ENCODE results near the gene TCIRG1.
"Not testable (repeated sequence)": the region's sequence is repeated elsewhere in the genome, so short reads cannot be mapped to it uniquely, and the experiment has no call there.

Gene TCIRG1

DNA sequence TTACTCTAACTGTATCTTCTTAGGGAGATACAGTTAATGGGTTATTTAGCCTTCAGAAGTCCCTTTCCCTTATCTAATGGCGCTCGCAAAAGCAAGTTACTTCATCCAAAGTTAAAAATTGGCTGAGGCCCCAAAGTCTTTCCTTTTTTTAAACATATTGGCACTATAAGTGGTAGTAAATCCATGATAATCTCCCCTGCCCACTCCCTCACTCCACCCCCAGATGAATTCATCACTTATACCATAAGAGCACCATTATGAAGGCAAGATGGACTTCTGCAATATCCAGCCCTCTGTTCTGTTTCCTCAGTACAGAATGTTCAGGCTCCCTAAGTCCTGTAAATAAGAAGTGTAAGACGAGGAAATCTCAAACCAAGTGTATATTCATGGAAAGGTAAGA is 44.7 kb downstream of the TCIRG1 start:
- no peak for DNase-seq (ENCODE audit: low spot score)

GRCh38 chr11:68089679-68090078 is 50.9 kb downstream of the TCIRG1 start:
- no peak for DNase-seq (ENCODE audit: low spot score)

DNA sequence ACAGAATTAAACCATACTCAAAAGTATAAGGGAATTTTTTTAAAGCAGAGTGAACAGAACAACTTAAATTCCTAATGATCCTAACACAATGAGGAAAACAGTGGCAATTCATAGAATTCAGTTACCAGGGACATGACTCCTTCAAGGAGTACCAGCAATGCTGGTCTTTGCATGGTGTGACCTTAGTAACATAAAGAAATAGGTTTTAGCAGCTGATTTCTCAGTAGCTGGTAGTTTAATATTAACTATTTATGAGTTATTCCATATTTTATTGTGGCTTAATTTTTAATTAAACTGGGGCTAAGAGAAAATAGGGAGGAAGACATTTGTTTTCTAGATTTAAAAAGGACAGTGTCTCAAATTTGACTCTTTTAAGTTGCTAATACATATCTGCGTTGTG is 51.5 kb downstream of the TCIRG1 start:
- no peak for DNase-seq (ENCODE audit: low spot score)

DNA sequence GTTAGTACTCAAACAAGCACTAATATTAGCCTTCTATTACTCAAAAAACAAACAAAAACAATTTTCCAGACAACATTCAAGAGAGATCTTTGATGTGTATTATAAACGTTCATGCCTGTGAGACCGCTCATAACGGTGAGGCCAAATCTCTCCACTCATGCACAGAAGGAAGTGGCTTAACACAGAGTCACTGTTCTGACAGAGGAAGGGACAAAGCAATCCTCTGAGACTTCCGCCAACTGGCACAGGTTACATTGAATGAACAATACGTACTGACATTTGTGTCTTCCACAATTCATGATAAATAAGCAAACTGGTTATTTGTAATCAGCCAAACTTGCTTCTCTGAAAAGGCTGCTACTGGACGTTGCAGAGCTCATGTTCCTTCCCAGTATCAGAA is 51.9 kb downstream of the TCIRG1 start:
- no peak for DNase-seq (ENCODE audit: low spot score)

DNA sequence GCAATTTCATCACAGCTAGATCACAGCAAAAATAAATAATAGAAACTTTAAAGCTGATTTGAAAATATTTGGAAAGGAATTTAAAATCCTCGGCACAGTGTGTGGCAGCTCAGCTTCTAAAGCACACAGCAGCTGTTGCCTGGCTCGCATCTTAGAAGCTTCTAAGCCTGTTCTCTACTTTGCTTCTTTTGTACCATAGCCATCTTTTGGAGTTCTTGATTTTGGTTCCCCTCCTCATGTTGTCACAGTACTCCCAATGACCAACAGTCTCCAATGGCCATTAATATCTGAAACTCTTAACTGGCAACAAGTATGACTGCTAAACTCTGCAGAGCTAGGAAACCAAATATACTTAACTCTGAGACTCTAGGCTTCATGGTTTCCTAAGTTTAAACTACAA is 53.6 kb downstream of the TCIRG1 start:
- DNase-seq (ENCODE audit: low spot score), result no peak

DNA sequence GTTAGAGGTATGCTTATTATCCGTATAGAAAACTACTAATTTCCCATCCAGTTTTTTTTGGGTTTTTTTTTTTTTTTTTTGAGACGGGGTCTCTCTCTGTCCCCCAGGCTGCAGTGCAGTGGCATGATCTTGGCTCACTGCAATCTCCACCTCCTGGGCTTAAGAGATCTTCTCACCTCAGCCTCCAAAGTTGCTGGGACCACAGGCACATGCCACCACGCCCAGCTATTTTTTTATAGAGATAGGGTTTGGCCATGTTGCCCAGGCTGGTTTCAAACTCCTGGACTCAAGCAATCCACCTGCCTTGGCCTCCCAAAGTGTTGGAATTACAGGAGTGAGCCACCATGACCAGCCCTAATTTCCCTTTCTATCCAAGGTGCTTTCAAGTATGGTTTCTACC is 54.1 kb downstream of the TCIRG1 start:
- not testable (repeated sequence) for DNase-seq (ENCODE audit: low spot score)

- DNase-seq (ENCODE audit: low spot score), result no peak
These were observed 54.7 kb downstream of the TCIRG1 start for GRCh38 chr11:68093565-68093964.

- DNase-seq (ENCODE audit: low spot score), result no peak
These were observed 58.1 kb downstream of the TCIRG1 start for GRCh38 chr11:68096962-68097361.

GRCh38 chr11:68099057-68099456 is 60.2 kb downstream of the TCIRG1 start:
- DNase-seq (ENCODE audit: low spot score), result no peak

GRCh38 chr11:68099474-68100405 is 60.9 kb downstream of the TCIRG1 start:
- DNase-seq (ENCODE audit: low spot score), result no peak
